ENCODE data around the gene TCF4.

- TF ChIP-seq, protein P1, sequence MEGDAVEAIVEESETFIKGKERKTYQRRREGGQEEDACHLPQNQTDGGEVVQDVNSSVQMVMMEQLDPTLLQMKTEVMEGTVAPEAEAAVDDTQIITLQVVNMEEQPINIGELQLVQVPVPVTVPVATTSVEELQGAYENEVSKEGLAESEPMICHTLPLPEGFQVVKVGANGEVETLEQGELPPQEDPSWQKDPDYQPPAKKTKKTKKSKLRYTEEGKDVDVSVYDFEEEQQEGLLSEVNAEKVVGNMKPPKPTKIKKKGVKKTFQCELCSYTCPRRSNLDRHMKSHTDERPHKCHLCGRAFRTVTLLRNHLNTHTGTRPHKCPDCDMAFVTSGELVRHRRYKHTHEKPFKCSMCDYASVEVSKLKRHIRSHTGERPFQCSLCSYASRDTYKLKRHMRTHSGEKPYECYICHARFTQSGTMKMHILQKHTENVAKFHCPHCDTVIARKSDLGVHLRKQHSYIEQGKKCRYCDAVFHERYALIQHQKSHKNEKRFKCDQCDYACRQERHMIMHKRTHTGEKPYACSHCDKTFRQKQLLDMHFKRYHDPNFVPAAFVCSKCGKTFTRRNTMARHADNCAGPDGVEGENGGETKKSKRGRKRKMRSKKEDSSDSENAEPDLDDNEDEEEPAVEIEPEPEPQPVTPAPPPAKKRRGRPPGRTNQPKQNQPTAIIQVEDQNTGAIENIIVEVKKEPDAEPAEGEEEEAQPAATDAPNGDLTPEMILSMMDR (conservative IDR thresholded peaks at IDR 0.05; ENCODE audit: low read length), result peak; percentile 24; the same call in 1 of the 2 replicates
- TF ChIP-seq EZH2phosphoT487 (IDR thresholded peaks at IDR 0.05; ENCODE audit: borderline replicate concordance, low read depth, low read length), result no peak
Measured at GRCh38 chr18:55446996-55447671, 140.9 kb downstream of the TCF4 start.

All from OCI-LY7 (cell line).